HG02938 (cell line): ENCODE data around the gene SLC25A38.

Experiments used
- ATAC-seq: cut with Tn5 transposase; IDR thresholded peaks from one replicate; pipeline ENCODE4 v1.9.1; 2021; ENCODE audit warnings: mild to moderate bottlenecking, moderate library complexity; ENCODE audit not compliant: unreplicated experiment

The SLC25A38 gene

GRCh38 chr3:39432342-39432741 lies 49.2 kb downstream of the SLC25A38 start:
- no peak for ATAC-seq

- ATAC-seq, result no peak
Observed at GRCh38 chr3:39433642-39434041, 50.5 kb downstream of the SLC25A38 start.

- peak; percentile 68 for ATAC-seq
Observed at GRCh38 chr3:39434574-39434973, 51.4 kb downstream of the SLC25A38 start.

- ATAC-seq, result no peak
Observed at GRCh38 chr3:39435006-39435748, 52.0 kb downstream of the SLC25A38 start.

- ATAC-seq, result no peak
Observed at GRCh38 chr3:39438880-39439279, 55.7 kb downstream of the SLC25A38 start.

GRCh38 chr3:39440316-39440715 lies 57.1 kb downstream of the SLC25A38 start:
- ATAC-seq, result no peak

- no peak for ATAC-seq
Observed at GRCh38 chr3:39443530-39443929, 60.4 kb downstream of the SLC25A38 start.

- ATAC-seq, result no peak
Observed at GRCh38 chr3:39445927-39446326, 62.8 kb downstream of the SLC25A38 start.

GRCh38 chr3:39446444-39446843 lies 63.3 kb downstream of the SLC25A38 start:
- ATAC-seq, result no peak
